SU-DHL-6 (cell line): ENCODE data around the gene BRMS1.

Source experiments
- CTCF ChIP-seq: fragments of 200-600 bp; sonication (generic); IDR thresholded peaks from one replicate; pipeline ENCODE4 v1.5.1; 2017; ENCODE audit warnings: antibody characterized with exemption, mild to moderate bottlenecking, low read length, moderate library complexity; ENCODE audit not compliant: insufficient read depth, poor library complexity, severe bottlenecking
- EZH2phosphoT487 ChIP-seq: fragments of 200-600 bp; sonication (generic), shearing (Covaris generic); conservative IDR thresholded peaks from 2 replicates; pipeline ENCODE4 v1.6.1; 2018; ENCODE audit warnings: mild to moderate bottlenecking, antibody characterized with exemption, low read length, moderate library complexity, mixed read lengths

- no peak for TF ChIP-seq CTCF
- TF ChIP-seq EZH2phosphoT487, result no peak
Measured at GRCh38 chr11:66288671-66289547, 56.0 kb downstream of the BRMS1 start, which contains the start of gene YIF1A.
